Stomach smooth muscle (tissue), 2 donors: Measurements from ENCODE around the gene VCAN.

Experiments used
- H3K27ac ChIP-seq: one replicate; pipeline ENCODE4 v1.7.0; 2013; ENCODE audit warnings: mild to moderate bottlenecking, low read length, inconsistent platforms
- H3K27me3 ChIP-seq, 2 donors: one replicate each; pipeline ENCODE4 v1.7.0; 2013; ENCODE audit warnings: low read length in 2 of 2; ENCODE audit not compliant: insufficient read depth in 2 of 2, control insufficient read depth in 1 of 2
- H3K36me3 ChIP-seq, 2 donors: one replicate each; pipeline ENCODE4 v1.7.0; 2013; ENCODE audit warnings: low read length in 2 of 2; ENCODE audit not compliant: control insufficient read depth in 2 of 2, insufficient read depth in 2 of 2
- H3K4me1 ChIP-seq: one replicate; pipeline ENCODE4 v1.7.0; 2013; ENCODE audit warnings: low read length; ENCODE audit not compliant: control insufficient read depth, insufficient read depth
- H3K4me3 ChIP-seq, 2 donors: one replicate each; pipeline ENCODE4 v1.7.0; 2013; ENCODE audit warnings: low read length in 2 of 2
- H3K9ac ChIP-seq, 2 donors: one replicate each; pipeline ENCODE4 v1.7.0; 2013; ENCODE audit warnings: low read length in 2 of 2, mild to moderate bottlenecking in 1 of 2
- H3K9me3 ChIP-seq, 2 donors: one replicate each; pipeline ENCODE4 v1.7.0; 2013; ENCODE audit warnings: low read length in 2 of 2; ENCODE audit not compliant: control insufficient read depth in 2 of 2
- donor health status: healthy.
- donor health status: Pancreatic carcinoma.

Gene VCAN

GRCh38 chr5:83469075-83469474 lies 2.5 kb upstream of the VCAN start:
- Histone ChIP-seq H3K9me3 (no peaks in the 10 kb centered on the region), H3K36me3 (no peaks in the 10 kb centered on the region), H3K27ac (no peak overlapping the region), H3K4me3 (no peak overlapping the region), H3K27me3 (peaks cover 17 to 24% of the 10 kb centered on the region in 2 donors), H3K9ac (no peak overlapping the region), H3K4me1 (peaks cover 24% of the 10 kb centered on the region)

- Histone ChIP-seq H3K9ac (peak overlapping the region in 1 of 2 donors; percentile 5), H3K36me3 (no peaks in the 10 kb centered on the region), H3K4me3 (peak overlapping the region in 1 of 2 donors; percentile 76), H3K27me3 (peaks cover 25 to 38% of the 10 kb centered on the region in 2 donors), H3K4me1 (peaks cover 30% of the 10 kb centered on the region), H3K27ac (no peak overlapping the region), H3K9me3 (no peaks in the 10 kb centered on the region)
These were observed 779 bp upstream of the VCAN start for GRCh38 chr5:83470526-83471404.

GRCh38 chr5:83472213-83472507 lies 616 bp downstream of the VCAN start:
- peak overlapping the region; percentile 49 to 76 for H3K4me3 ChIP-seq
- H3K27ac ChIP-seq: peak overlapping the region; percentile 18
- no peaks in the 10 kb centered on the region for H3K36me3 ChIP-seq
- peak overlapping the region in 1 of 2 donors; percentile 61 for H3K9ac ChIP-seq
- H3K9me3 ChIP-seq: no peaks in the 10 kb centered on the region
- peaks cover 30% of the 10 kb centered on the region for H3K4me1 ChIP-seq
- H3K27me3 ChIP-seq: peaks cover 23 to 41% of the 10 kb centered on the region in 2 donors

GRCh38 chr5:83472508-83473345 lies 1.2 kb downstream of the VCAN start:
- no peaks in the 10 kb centered on the region for H3K9me3 ChIP-seq
- H3K9ac ChIP-seq: peak overlapping the region in 1 of 2 donors; percentile 61
- H3K36me3 ChIP-seq: no peaks in the 10 kb centered on the region
- H3K4me1 ChIP-seq: peaks cover 30% of the 10 kb centered on the region
- H3K27ac ChIP-seq: peak overlapping the region; percentile 18
- H3K27me3 ChIP-seq: peaks cover 23 to 41% of the 10 kb centered on the region in 2 donors
- H3K4me3 ChIP-seq: peak overlapping the region; percentile 70 to 76

GRCh38 chr5:83473346-83474160 lies 2.0 kb downstream of the VCAN start:
- Histone ChIP-seq H3K36me3 (no peaks in the 10 kb centered on the region), H3K9me3 (no peaks in the 10 kb centered on the region), H3K9ac (peak overlapping the region in 1 of 2 donors; percentile 59), H3K4me1 (peaks cover 30% of the 10 kb centered on the region), H3K4me3 (peak overlapping the region; percentile 70 to 76), H3K27me3 (peaks cover 23 to 41% of the 10 kb centered on the region in 2 donors), H3K27ac (peak overlapping the region; percentile 41)

- Histone ChIP-seq H3K9me3 (no peaks in the 10 kb centered on the region), H3K36me3 (no peaks in the 10 kb centered on the region), H3K4me1 (peaks cover 30% of the 10 kb centered on the region), H3K4me3 (peak overlapping the region; percentile 70 to 76), H3K27ac (peak overlapping the region; percentile 41), H3K9ac (peak overlapping the region; percentile 21 to 59), H3K27me3 (peaks cover 23 to 41% of the 10 kb centered on the region in 2 donors)
These were observed 2.7 kb downstream of the VCAN start for GRCh38 chr5:83474161-83474796.

GRCh38 chr5:83474991-83475390 lies 3.4 kb downstream of the VCAN start:
- Histone ChIP-seq H3K27me3 (peaks cover 23 to 41% of the 10 kb centered on the region in 2 donors), H3K36me3 (no peaks in the 10 kb centered on the region), H3K9ac (peak overlapping the region in 1 of 2 donors; percentile 39), H3K27ac (no peak overlapping the region), H3K4me3 (peak overlapping the region; percentile 55 to 76), H3K9me3 (no peaks in the 10 kb centered on the region), H3K4me1 (peaks cover 30% of the 10 kb centered on the region)

GRCh38 chr5:83475391-83475863 lies 3.9 kb downstream of the VCAN start:
- no peaks in the 10 kb centered on the region for H3K9me3 ChIP-seq
- H3K36me3 ChIP-seq: no peaks in the 10 kb centered on the region
- peak overlapping the region in 1 of 2 donors; percentile 39 for H3K9ac ChIP-seq
- peaks cover 30% of the 10 kb centered on the region for H3K4me1 ChIP-seq
- no peak overlapping the region for H3K27ac ChIP-seq
- H3K27me3 ChIP-seq: peaks cover 23 to 41% of the 10 kb centered on the region in 2 donors
- peak overlapping the region; percentile 55 to 76 for H3K4me3 ChIP-seq

GRCh38 chr5:83475935-83476814 lies 4.6 kb downstream of the VCAN start:
- Histone ChIP-seq H3K27ac (no peak overlapping the region), H3K4me3 (no peak overlapping the region), H3K36me3 (no peaks in the 10 kb centered on the region), H3K27me3 (peaks cover 20 to 34% of the 10 kb centered on the region in 2 donors), H3K9me3 (no peaks in the 10 kb centered on the region), H3K9ac (no peak overlapping the region), H3K4me1 (peaks cover 30% of the 10 kb centered on the region)
